Endothelial cell of umbilical vein (primary cell): ENCODE results near the gene ADRM1.

Experiments
- POLR2A ChIP-seq: IDR thresholded peaks from 2 replicates; pipeline ENCODE4 v1.6.1; 2012; ENCODE audit warnings: low read depth, mild to moderate bottlenecking, control low read depth, low read length
- TF ChIP-seq, protein P1 (sequence below), 2 donors: IDR thresholded peaks; 1 replicate in 1 of 2; 2 replicates in 1 of 2; pipeline ENCODE4 v1.5.1; 2011; ENCODE audit warnings: low read length in 2 of 2, mild to moderate bottlenecking in 2 of 2, moderate library complexity in 2 of 2, control low read depth in 1 of 2, inconsistent platforms in 1 of 2, low read depth in 1 of 2; ENCODE audit not compliant: insufficient read depth in 1 of 2; ENCODE audit errors: extremely low read depth in 1 of 2

DNA sequence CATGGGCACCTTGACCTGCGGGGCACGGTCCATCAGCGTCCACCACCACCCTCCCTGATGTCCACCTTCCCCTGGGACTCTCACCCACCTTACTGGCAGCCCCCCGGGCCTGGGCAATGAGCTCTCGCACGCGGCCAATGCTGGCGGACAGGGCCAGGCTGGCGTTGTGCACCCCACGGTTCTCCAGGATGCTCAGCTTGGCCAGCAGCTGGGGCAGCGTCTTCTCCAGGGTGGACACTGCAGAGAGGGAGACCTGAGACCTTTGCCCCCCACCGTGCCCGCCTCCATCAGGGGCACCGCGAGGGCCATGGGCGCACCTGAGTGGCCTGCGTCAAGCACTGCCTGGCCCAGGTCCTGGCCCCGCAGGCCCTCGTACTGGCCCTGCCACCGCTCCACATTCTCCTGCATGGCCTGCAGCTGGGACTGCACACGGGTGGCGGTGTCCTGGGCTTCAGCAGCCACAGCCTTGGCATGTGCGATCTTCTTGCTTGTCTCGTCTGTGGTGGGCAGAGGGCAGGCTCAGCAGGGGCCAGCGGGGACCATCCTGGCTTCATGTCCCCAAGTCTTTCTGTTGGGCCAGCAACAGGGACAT is 12.0 kb downstream of the ADRM1 start:
- no peak for TF ChIP-seq POLR2A
- TF ChIP-seq, protein P1, sequence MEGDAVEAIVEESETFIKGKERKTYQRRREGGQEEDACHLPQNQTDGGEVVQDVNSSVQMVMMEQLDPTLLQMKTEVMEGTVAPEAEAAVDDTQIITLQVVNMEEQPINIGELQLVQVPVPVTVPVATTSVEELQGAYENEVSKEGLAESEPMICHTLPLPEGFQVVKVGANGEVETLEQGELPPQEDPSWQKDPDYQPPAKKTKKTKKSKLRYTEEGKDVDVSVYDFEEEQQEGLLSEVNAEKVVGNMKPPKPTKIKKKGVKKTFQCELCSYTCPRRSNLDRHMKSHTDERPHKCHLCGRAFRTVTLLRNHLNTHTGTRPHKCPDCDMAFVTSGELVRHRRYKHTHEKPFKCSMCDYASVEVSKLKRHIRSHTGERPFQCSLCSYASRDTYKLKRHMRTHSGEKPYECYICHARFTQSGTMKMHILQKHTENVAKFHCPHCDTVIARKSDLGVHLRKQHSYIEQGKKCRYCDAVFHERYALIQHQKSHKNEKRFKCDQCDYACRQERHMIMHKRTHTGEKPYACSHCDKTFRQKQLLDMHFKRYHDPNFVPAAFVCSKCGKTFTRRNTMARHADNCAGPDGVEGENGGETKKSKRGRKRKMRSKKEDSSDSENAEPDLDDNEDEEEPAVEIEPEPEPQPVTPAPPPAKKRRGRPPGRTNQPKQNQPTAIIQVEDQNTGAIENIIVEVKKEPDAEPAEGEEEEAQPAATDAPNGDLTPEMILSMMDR (IDR thresholded peaks at IDR 0.05; ENCODE audit: extremely low read depth in 1 of 2, insufficient read depth in 1 of 2, low read depth in 1 of 2, low read length in 2 of 2), result no peak
